KMS-11 (cell line): ENCODE results near the gene GPR156.
"Not testable (repeated sequence)": the region's sequence is repeated elsewhere in the genome, so short reads cannot be mapped to it uniquely, and the experiment has no call there.

Source experiments
- H2AFZ ChIP-seq: fragments of 200-600 bp; sonication (generic); 2 replicates; pipeline ENCODE4 v1.6.1; 2016; ENCODE audit warnings: antibody characterized with exemption, mixed run types, low read depth
- H3K27ac ChIP-seq: fragments of 200-600 bp; sonication (generic); 2 replicates; pipeline ENCODE4 v1.6.1; 2016; ENCODE audit warnings: mild to moderate bottlenecking, mixed run types
- H3K27me3 ChIP-seq: fragments of 200-600 bp; sonication (generic); 2 replicates; pipeline ENCODE4 v1.6.1; 2017; ENCODE audit warnings: mild to moderate bottlenecking, low read depth, mixed run types, moderate library complexity; ENCODE audit not compliant: insufficient read depth
- H3K36me3 ChIP-seq: fragments of 200-600 bp; sonication (generic); 2 replicates; pipeline ENCODE4 v1.6.1; 2017; ENCODE audit warnings: mild to moderate bottlenecking, mixed run types; ENCODE audit not compliant: insufficient read depth
- H3K4me1 ChIP-seq: fragments of 200-600 bp; sonication (generic); 2 replicates; pipeline ENCODE4 v1.6.1; 2016; ENCODE audit warnings: mild to moderate bottlenecking, low read depth, mixed run types; ENCODE audit not compliant: poor library complexity, severe bottlenecking
- H3K4me2 ChIP-seq: fragments of 200-600 bp; sonication (generic); 2 replicates; pipeline ENCODE4 v1.7.0; 2016; ENCODE audit warnings: mild to moderate bottlenecking, mixed run types
- H3K4me3 ChIP-seq: fragments of 200-600 bp; sonication (generic); IDR thresholded peaks from 2 replicates; pipeline ENCODE4 v1.6.1; 2017; ENCODE audit warnings: low read depth, low read length, mixed read lengths; ENCODE audit not compliant: insufficient read depth
- H3K79me2 ChIP-seq: fragments of 200-600 bp; sonication (generic); 2 replicates; pipeline ENCODE4 v1.6.1; 2016; ENCODE audit warnings: low read depth, mixed run types; ENCODE audit not compliant: insufficient read depth
- H3K9ac ChIP-seq: fragments of 200-600 bp; sonication (generic); 2 replicates; pipeline ENCODE4 v1.6.1; 2016; ENCODE audit warnings: mild to moderate bottlenecking, mixed run types
- H4K20me1 ChIP-seq: fragments of 200-600 bp; sonication (generic); 2 replicates; pipeline ENCODE4 v1.6.1; 2016; ENCODE audit warnings: mild to moderate bottlenecking, mixed run types; ENCODE audit not compliant: insufficient read depth
- CTCF ChIP-seq: fragments of 200-600 bp; sonication (generic); conservative IDR thresholded peaks from 2 replicates; pipeline ENCODE4 v1.6.1; 2017; ENCODE audit warnings: low read depth, mild to moderate bottlenecking, antibody characterized with exemption, low read length, moderate library complexity, mixed read lengths

GPR156 gene

DNA sequence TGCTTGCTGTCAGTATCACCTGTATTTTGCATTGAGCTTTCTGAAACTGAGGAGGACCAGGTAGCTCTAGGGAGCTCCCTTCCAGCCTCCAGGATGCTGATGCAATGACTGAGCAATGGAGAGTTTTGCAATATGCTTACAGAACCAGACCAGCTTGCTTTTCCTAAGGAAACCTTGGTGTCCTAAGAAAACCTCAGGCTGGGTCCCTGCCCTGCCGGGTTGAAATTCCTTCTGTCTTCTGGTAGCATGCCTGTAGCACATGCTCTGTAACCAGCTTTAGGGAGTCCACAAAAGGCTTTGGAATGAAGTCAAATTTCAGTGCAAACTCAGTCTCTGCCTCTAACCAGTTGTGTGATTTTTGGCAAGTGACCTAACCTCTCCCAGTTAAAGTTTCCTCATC is 125.0 kb downstream of the GPR156 start:
- H3K27me3 ChIP-seq, result no peaks in the 10 kb centered on the region
- no peak overlapping the region for H3K9ac ChIP-seq
- no peak overlapping the region; the same call in 1 of the 2 replicates for H2AFZ ChIP-seq
- no peaks in the 10 kb centered on the region for H3K36me3 ChIP-seq
- H4K20me1 ChIP-seq, result no peaks in the 10 kb centered on the region
- H3K79me2 ChIP-seq, result no peaks in the 10 kb centered on the region
- H3K4me2 ChIP-seq, result peak overlapping the region; percentile 15; the same call in 1 of the 2 replicates
- no peak overlapping the region for H3K27ac ChIP-seq
- no peak overlapping the region for H3K4me3 ChIP-seq
- H3K4me1 ChIP-seq, result peaks cover 16% of the 10 kb centered on the region
- no peak for TF ChIP-seq CTCF

- Histone ChIP-seq H3K4me1 (peaks cover 16% of the 10 kb centered on the region), H2AFZ (no peak overlapping the region)
Measured at GRCh38 chr3:120157681-120158080, 127.3 kb downstream of the GPR156 start.

DNA sequence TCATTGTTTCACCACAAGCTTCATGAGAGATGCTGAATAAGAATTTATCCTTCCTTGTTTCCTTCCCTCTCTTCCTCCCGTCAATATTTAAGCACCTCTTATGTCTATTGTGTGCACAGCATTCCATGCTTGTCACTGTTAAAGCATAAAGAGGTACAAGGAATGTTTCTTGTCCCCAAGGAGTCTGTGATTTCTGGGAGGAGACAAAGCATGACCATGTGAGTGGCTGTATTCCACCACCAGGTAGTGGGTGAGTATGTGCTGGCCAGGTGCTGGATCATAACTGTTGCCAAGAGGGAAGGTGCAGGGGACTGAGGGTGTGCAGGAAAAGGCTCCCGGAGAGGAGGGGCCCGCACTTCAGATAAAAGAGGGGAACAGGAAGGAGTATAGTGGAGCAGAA is 127.9 kb downstream of the GPR156 start:
- H3K36me3 ChIP-seq, result no peaks in the 10 kb centered on the region
- no peak for TF ChIP-seq CTCF
- H3K4me2 ChIP-seq, result no peak overlapping the region
- no peaks in the 10 kb centered on the region for H3K27me3 ChIP-seq
- no peaks in the 10 kb centered on the region for H4K20me1 ChIP-seq
- H3K79me2 ChIP-seq, result no peaks in the 10 kb centered on the region
- H3K4me1 ChIP-seq, result peaks cover 16% of the 10 kb centered on the region
- no peak overlapping the region for H3K9ac ChIP-seq
- H3K27ac ChIP-seq, result no peak overlapping the region
- no peak overlapping the region for H2AFZ ChIP-seq
- no peak overlapping the region for H3K4me3 ChIP-seq

More at GRCh38 chr3:120157681-120158080, 127.3 kb downstream of the GPR156 start:
- Histone ChIP-seq H4K20me1 (no peaks in the 10 kb centered on the region), H3K9ac (no peak overlapping the region), H3K27ac (no peak overlapping the region), H3K4me3 (no peak overlapping the region), H3K36me3 (no peaks in the 10 kb centered on the region), H3K27me3 (no peaks in the 10 kb centered on the region), H3K4me2 (no peak overlapping the region), H3K79me2 (no peaks in the 10 kb centered on the region)
- no peak for TF ChIP-seq CTCF

GRCh38 chr3:120156699-120157098 is 128.3 kb downstream of the GPR156 start:
- Histone ChIP-seq H3K4me2 (no peak overlapping the region), H3K27ac (no peak overlapping the region), H2AFZ (no peak overlapping the region), H4K20me1 (no peaks in the 10 kb centered on the region), H3K27me3 (no peaks in the 10 kb centered on the region), H3K4me3 (no peak overlapping the region), H3K4me1 (peaks cover 16% of the 10 kb centered on the region), H3K79me2 (no peaks in the 10 kb centered on the region), H3K9ac (no peak overlapping the region), H3K36me3 (no peaks in the 10 kb centered on the region)
- TF ChIP-seq CTCF, result no peak

- H2AFZ ChIP-seq, H3K79me2 ChIP-seq, H3K4me2 ChIP-seq, H3K27me3 ChIP-seq, H4K20me1 ChIP-seq, H3K9ac ChIP-seq, H3K27ac ChIP-seq, H3K36me3 ChIP-seq, H3K4me3 ChIP-seq: not testable (repeated sequence)
- peaks cover 12% of the 10 kb centered on the region for H3K4me1 ChIP-seq
Measured at GRCh38 chr3:120155694-120156093, 129.3 kb downstream of the GPR156 start.
